Keratinocyte (primary cell): Measurements from ENCODE around the gene NSF. TPM values are rescaled to one million over a fixed set of nuclear protein-coding genes. Genes with fewer than 3 reads are reported as not detected.

Experiments
- DNase-seq: peaks from one replicate; pipeline ENCODE4 v3.0.0-alpha.2; 2011; ENCODE audit warnings: low read depth, missing footprints, low spot score
- FAIRE-seq: peaks from 2 replicates; lab custom pipeline; 2011; peaks lifted over from hg19 to GRCh38; lab: Jason Lieb, UNC
- H2AFZ ChIP-seq: 2 replicates; pipeline ENCODE4 v1.6.0; 2012; ENCODE audit warnings: low read length, control low read depth, inconsistent platforms; ENCODE audit not compliant: control insufficient read depth
- H3K27ac ChIP-seq: 2 replicates; pipeline ENCODE4 v1.5.1; 2011; ENCODE audit warnings: low read length; ENCODE audit not compliant: control insufficient read depth, insufficient read depth
- H3K27me3 ChIP-seq: 3 replicates; pipeline ENCODE4 v1.6.0; 2011; ENCODE audit warnings: low read length; ENCODE audit not compliant: control insufficient read depth, insufficient read depth; ENCODE audit errors: extremely low read depth
- H3K36me3 ChIP-seq, 2 experiments: 2 replicates in 1 of 2; 3 replicates in 1 of 2; pipeline ENCODE4 v1.5.1; 2011; ENCODE audit warnings: low read length in 2 of 2, mild to moderate bottlenecking in 1 of 2; ENCODE audit not compliant: control insufficient read depth in 2 of 2, insufficient read depth in 2 of 2; ENCODE audit errors: extremely low read depth in 1 of 2
- H3K4me1 ChIP-seq: 3 replicates; pipeline ENCODE4 v1.5.1; 2011; ENCODE audit warnings: low read length; ENCODE audit not compliant: control insufficient read depth, insufficient read depth; ENCODE audit errors: extremely low read depth
- H3K4me2 ChIP-seq: 3 replicates; pipeline ENCODE4 v1.6.0; 2011; ENCODE audit warnings: low read depth, low read length; ENCODE audit not compliant: control insufficient read depth, insufficient read depth; ENCODE audit errors: extremely low read depth
- H3K4me3 ChIP-seq, 3 experiments: fragments of 200-600 bp in 1 of 3; sonication (generic) in 1 of 3; 2 replicates in 2 of 3; 3 replicates in 1 of 3; pipeline ENCODE4 v1.5.1; 2011 to 2016; ENCODE audit warnings: low read length in 3 of 3, mild to moderate bottlenecking in 3 of 3, control low read depth in 2 of 3, inconsistent platforms in 1 of 3, low read depth in 1 of 3, mixed read lengths in 1 of 3, mixed run types in 1 of 3, moderate library complexity in 1 of 3; ENCODE audit not compliant: control insufficient read depth in 2 of 3, insufficient read depth in 2 of 3; ENCODE audit errors: extremely low read depth in 1 of 3
- H3K79me2 ChIP-seq: 2 replicates; pipeline ENCODE4 v1.6.0; 2012; ENCODE audit warnings: low read length; ENCODE audit not compliant: control insufficient read depth, insufficient read depth
- H3K9ac ChIP-seq: 3 replicates; pipeline ENCODE4 v1.6.0; 2011; ENCODE audit warnings: low read length; ENCODE audit not compliant: control insufficient read depth, insufficient read depth; ENCODE audit errors: extremely low read depth
- H3K9me1 ChIP-seq: 3 replicates; pipeline ENCODE4 v1.6.0; 2011; ENCODE audit warnings: low read length; ENCODE audit not compliant: control insufficient read depth, insufficient read depth; ENCODE audit errors: extremely low read depth
- H3K9me3 ChIP-seq: 2 replicates; pipeline ENCODE4 v1.5.1; 2012; ENCODE audit warnings: low read depth, low read length; ENCODE audit not compliant: control insufficient read depth
- H4K20me1 ChIP-seq: 3 replicates; pipeline ENCODE4 v1.6.0; 2011; ENCODE audit warnings: low read length; ENCODE audit not compliant: control insufficient read depth, insufficient read depth; ENCODE audit errors: extremely low read depth
- EZH2 ChIP-seq: IDR thresholded peaks from one replicate; pipeline ENCODE4 v1.6.1; 2012; ENCODE audit warnings: inconsistent platforms, mild to moderate bottlenecking, low read length, moderate library complexity
- dilution Hi-C: fragments of 300-500 bp; cut with MboI; formaldehyde crosslinking; loops from one replicate; pipeline ENCODE4 v1.7.0; 2020; ENCODE audit warnings: low sequenced_read_pairs; ENCODE audit not compliant: extremely low pct_ligation_motif_present
- polyA plus RNA-seq, 5 experiments: library from polyadenylated mRNA; depleted of rRNA in 3 of 5; stranded (reverse) in 3 of 5; stranded (forward) in 1 of 5; unstranded in 1 of 5; fragments of >200 nt; gene quantifications; 1 replicate in 1 of 5; 2 replicates in 3 of 5; 3 replicates in 1 of 5; pipeline versions ENCODE4 v1.2.1 to v1.2.3, GENCODE V29; 2011 to 2012; ENCODE audit warnings: missing spikeins in 2 of 5, low read depth in 1 of 5, low replicate concordance in 1 of 5
- TF ChIP-seq, protein P1 (sequence below), 3 experiments: IDR thresholded peaks in 1 of 3; conservative IDR thresholded peaks in 1 of 3; optimal IDR thresholded peaks in 1 of 3; 2 replicates in 2 of 3; 3 replicates in 1 of 3; pipeline versions ENCODE3 to v1.5.1; 2011; ENCODE audit warnings: low read length in 3 of 3, mild to moderate bottlenecking in 3 of 3, moderate library complexity in 2 of 3, control low read depth in 1 of 3, inconsistent platforms in 1 of 3; ENCODE audit not compliant: insufficient read depth in 2 of 3; ENCODE audit errors: extremely low read depth in 1 of 3

Gene NSF
- polyA plus RNA-seq, 1 donor (not counting 4 experiments of a cell fraction or from before 2014, with no cell fraction given) = 32.3 TPM

DNA sequence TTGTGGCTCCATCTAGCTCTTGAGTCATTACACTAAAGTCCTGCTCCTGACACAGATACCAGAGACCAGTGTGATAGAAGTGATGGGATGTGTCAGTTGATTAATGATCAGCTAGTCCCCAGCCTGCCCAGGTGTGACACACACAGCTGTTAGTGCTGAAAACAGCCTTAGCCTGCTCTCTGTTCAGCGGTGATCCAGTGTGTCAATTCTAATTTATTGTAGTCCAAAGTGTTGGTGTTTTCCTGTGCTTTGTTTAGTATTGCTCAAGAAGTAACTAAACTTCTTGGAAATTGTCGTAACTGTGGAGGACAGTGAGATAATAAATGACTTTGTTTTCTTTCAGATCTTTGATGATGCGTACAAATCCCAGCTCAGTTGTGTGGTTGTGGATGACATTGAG is 135.7 kb downstream of the NSF start:
- no peaks in the 10 kb centered on the region for H3K9me3 ChIP-seq
- DNase-seq (no peak), FAIRE-seq (peak; percentile 71)
- no peak for TF ChIP-seq EZH2
- TF ChIP-seq, protein P1, sequence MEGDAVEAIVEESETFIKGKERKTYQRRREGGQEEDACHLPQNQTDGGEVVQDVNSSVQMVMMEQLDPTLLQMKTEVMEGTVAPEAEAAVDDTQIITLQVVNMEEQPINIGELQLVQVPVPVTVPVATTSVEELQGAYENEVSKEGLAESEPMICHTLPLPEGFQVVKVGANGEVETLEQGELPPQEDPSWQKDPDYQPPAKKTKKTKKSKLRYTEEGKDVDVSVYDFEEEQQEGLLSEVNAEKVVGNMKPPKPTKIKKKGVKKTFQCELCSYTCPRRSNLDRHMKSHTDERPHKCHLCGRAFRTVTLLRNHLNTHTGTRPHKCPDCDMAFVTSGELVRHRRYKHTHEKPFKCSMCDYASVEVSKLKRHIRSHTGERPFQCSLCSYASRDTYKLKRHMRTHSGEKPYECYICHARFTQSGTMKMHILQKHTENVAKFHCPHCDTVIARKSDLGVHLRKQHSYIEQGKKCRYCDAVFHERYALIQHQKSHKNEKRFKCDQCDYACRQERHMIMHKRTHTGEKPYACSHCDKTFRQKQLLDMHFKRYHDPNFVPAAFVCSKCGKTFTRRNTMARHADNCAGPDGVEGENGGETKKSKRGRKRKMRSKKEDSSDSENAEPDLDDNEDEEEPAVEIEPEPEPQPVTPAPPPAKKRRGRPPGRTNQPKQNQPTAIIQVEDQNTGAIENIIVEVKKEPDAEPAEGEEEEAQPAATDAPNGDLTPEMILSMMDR (optimal IDR thresholded peaks at IDR 0.05 in 1 of 3, IDR thresholded peaks at IDR 0.05 in 1 of 3, conservative IDR thresholded peaks at IDR 0.05 in 1 of 3; ENCODE audit: extremely low read depth in 1 of 3, insufficient read depth in 2 of 3, low read length in 3 of 3) = no peak
- no peak overlapping the region for H3K4me2 ChIP-seq
- H3K9me1 ChIP-seq = no peaks in the 10 kb centered on the region
- no peaks in the 10 kb centered on the region for H3K27me3 ChIP-seq
- H3K4me1 ChIP-seq = peaks cover 79% of the 10 kb centered on the region
- H2AFZ ChIP-seq = no peak overlapping the region
- H3K27ac ChIP-seq = no peak overlapping the region
- H3K9ac ChIP-seq = no peak overlapping the region
- no peaks in the 10 kb centered on the region for H4K20me1 ChIP-seq
- dilution Hi-C loops = no loop called here
- no peaks in the 10 kb centered on the region for H3K79me2 ChIP-seq
- H3K36me3 ChIP-seq = no peaks in the 10 kb centered on the region
- H3K4me3 ChIP-seq = no peak overlapping the region

DNA sequence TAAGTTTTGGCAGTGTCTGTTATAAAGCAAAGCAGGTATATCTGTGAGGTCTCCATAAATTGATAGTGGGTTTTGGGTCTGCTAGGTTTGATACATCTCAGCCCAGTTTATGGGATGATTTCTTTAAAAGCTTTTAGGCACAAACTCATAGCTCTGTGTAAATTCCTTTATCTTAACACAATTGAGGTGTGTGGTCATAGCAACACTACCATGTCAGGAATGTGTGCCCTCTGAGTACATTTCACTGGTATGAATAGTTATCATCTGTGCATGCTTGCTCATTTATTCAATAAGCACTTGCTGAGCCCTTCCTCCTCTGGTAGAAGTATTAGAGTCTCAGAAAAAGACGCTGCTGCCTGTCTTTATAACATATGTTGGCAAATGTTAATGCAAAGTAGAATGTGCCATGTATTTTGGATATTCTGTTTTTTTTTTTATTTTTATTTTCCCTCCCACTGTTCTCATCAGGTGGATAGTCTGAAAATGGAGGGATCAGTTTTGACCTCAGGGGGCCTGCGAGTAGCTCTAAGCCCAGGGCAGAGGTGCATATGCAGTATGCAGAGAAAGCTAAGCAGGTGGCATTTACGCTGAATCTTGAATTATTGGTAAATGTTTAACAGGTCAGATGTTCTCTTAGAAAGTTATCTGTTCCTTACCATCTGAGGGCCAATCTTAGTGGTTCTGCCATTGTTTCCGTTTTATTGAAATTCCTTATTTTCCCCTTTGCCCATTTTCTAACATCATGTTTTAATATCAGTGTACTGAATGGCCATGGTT is 137.3 kb downstream of the NSF start:
- TF ChIP-seq EZH2 = no peak
- TF ChIP-seq, protein P1 (optimal IDR thresholded peaks at IDR 0.05 in 1 of 3, IDR thresholded peaks at IDR 0.05 in 1 of 3, conservative IDR thresholded peaks at IDR 0.05 in 1 of 3; ENCODE audit: extremely low read depth in 1 of 3, insufficient read depth in 2 of 3, low read length in 3 of 3) = no peak
- Histone ChIP-seq H3K36me3 (peaks cover 0 to under 1% of the 10 kb centered on the region in 2 experiments), H2AFZ (peak overlapping the region; percentile 24), H3K27ac (peak overlapping the region; percentile 73), H3K4me3 (peak overlapping the region in 1 of 3 experiments; percentile 19), H3K9ac (no peak overlapping the region), H3K27me3 (no peaks in the 10 kb centered on the region), H3K4me1 (peaks cover 86% of the 10 kb centered on the region), H3K4me2 (peak overlapping the region; percentile 70), H3K9me3 (no peaks in the 10 kb centered on the region), H4K20me1 (no peaks in the 10 kb centered on the region), H3K9me1 (peaks cover 1% of the 10 kb centered on the region), H3K79me2 (no peaks in the 10 kb centered on the region)
- dilution Hi-C loops = no loop called here
- FAIRE-seq (peak; percentile 90), DNase-seq (no peak)
